ENCODE results near the gene CARD9.

The CARD9 gene, protein sequence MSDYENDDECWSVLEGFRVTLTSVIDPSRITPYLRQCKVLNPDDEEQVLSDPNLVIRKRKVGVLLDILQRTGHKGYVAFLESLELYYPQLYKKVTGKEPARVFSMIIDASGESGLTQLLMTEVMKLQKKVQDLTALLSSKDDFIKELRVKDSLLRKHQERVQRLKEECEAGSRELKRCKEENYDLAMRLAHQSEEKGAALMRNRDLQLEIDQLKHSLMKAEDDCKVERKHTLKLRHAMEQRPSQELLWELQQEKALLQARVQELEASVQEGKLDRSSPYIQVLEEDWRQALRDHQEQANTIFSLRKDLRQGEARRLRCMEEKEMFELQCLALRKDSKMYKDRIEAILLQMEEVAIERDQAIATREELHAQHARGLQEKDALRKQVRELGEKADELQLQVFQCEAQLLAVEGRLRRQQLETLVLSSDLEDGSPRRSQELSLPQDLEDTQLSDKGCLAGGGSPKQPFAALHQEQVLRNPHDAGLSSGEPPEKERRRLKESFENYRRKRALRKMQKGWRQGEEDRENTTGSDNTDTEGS

DNA sequence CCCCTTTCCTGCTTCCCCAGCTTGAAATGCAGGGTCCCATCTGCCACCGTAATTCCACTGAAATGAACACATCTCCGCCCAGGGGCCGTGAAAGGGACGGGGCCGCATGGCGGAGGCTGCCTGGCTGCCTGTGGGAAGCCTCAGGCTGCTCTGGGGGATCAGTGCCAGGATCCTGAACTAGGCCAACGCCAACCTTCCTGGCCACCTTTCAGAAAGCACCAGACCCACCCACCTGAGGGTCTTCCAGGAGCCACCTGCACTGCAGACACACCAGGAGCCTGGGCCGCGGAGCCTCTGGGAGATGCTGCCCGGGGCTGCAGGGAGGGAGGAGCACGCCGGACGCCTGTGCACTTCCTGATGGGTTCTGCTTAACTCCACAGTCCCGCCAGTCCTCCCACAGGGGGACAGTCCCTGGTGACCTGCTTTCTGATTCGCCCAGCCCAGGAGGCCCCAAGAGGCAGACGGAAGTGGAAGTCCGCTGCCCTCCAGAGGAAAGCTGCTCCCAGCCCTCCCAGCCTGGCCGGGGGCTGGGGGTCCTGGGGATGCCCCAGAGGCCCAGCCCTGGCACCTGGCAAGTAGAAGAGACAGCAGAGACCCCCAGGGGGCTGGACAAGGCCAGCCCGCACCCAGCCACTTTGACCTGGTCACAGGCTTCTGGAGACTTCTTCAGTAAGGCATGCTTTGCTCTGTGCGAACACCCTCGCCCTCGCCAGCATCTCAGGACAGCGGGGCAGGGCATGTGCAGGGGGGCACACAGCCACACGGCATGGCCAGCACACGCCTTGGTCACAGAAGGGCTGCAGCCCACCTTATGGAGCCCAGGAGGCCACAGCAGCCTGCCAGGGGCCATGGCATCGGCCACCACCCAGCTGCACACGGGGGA, at the start of gene CARD9:
TSS of gene CARD9 (minus strand) at position 370 of the 883 bp plus-strand sequence. CDS start 1,591 bp downstream, outside the sequence.
- Histone ChIP-seq H3K9me3 (ENCODE audit: low read length) (no peaks in the 10 kb centered on the region), H3K27me3 (ENCODE audit: insufficient read depth, low read length) (peaks cover 10% of the 10 kb centered on the region; the same call in 1 of the 2 replicates), H4K20me1 (ENCODE audit: insufficient read depth, low read length) (no peaks in the 10 kb centered on the region), H3K9me2 (ENCODE audit: low read depth, low read length) (no peaks in the 10 kb centered on the region), H3K36me3 (ENCODE audit: insufficient read depth, low read length) (peaks cover 30% of the 10 kb centered on the region), H2AFZ (ENCODE audit: low read length) (no peak within 1 kb of the TSS), H3K4me1 (ENCODE audit: insufficient read depth, low read length, severe bottlenecking) (no peaks in the 10 kb centered on the region), H3K9ac (ENCODE audit: low read length) (no peak within 1 kb of the TSS), H3K27ac (ENCODE audit: low read depth, low read length, poor library complexity, severe bottlenecking) (no peak within 1 kb of the TSS), H3K4me2 (ENCODE audit: low read length) (no peak within 1 kb of the TSS), H3K4me3 (ENCODE audit: low read depth, low read length, poor library complexity, severe bottlenecking) (no peak within 1 kb of the TSS), H3F3A (ENCODE audit: insufficient read depth, low read length) (no peaks in the 10 kb centered on the region), H3K79me2 (ENCODE audit: insufficient read depth, low read length) (no peaks in the 10 kb centered on the region)
- no peak for TF ChIP-seq EZH2 (IDR thresholded peaks at IDR 0.05; ENCODE audit: borderline replicate concordance, low read length)
- TF ChIP-seq, protein P1, sequence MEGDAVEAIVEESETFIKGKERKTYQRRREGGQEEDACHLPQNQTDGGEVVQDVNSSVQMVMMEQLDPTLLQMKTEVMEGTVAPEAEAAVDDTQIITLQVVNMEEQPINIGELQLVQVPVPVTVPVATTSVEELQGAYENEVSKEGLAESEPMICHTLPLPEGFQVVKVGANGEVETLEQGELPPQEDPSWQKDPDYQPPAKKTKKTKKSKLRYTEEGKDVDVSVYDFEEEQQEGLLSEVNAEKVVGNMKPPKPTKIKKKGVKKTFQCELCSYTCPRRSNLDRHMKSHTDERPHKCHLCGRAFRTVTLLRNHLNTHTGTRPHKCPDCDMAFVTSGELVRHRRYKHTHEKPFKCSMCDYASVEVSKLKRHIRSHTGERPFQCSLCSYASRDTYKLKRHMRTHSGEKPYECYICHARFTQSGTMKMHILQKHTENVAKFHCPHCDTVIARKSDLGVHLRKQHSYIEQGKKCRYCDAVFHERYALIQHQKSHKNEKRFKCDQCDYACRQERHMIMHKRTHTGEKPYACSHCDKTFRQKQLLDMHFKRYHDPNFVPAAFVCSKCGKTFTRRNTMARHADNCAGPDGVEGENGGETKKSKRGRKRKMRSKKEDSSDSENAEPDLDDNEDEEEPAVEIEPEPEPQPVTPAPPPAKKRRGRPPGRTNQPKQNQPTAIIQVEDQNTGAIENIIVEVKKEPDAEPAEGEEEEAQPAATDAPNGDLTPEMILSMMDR (IDR thresholded peaks at IDR 0.05; ENCODE audit: low read length): no peak

DNA sequence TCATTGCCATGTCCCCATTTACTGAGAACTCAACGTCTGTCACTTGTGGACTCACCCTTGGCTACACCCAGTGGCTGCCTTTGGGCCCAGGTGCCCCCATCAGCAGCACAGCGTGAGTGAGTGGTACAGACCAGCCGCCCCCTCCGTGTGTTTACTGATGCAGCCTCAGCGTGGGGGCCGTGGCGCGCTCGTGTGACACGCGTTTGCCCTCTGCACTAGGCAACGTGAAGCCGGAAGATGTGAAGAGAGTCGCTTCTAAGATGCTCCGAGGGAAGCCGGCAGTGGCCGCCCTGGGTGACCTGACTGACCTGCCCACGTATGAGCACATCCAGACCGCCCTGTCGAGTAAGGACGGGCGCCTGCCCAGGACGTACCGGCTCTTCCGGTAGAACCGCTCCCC, 49.4 kb upstream of the CARD9 start:
- Histone ChIP-seq H3K79me2 (ENCODE audit: insufficient read depth, low read length) (no peaks in the 10 kb centered on the region), H3K9ac (ENCODE audit: low read length) (no peak overlapping the region), H3K9me2 (ENCODE audit: low read depth, low read length) (no peaks in the 10 kb centered on the region), H4K20me1 (ENCODE audit: insufficient read depth, low read length) (no peaks in the 10 kb centered on the region), H3F3A (ENCODE audit: insufficient read depth, low read length) (no peaks in the 10 kb centered on the region), H3K9me3 (ENCODE audit: low read length) (no peaks in the 10 kb centered on the region), H3K4me3 (ENCODE audit: low read depth, low read length, poor library complexity, severe bottlenecking) (no peak overlapping the region), H3K4me2 (ENCODE audit: low read length) (no peak overlapping the region), H3K27ac (ENCODE audit: low read depth, low read length, poor library complexity, severe bottlenecking) (no peak overlapping the region), H3K27me3 (ENCODE audit: insufficient read depth, low read length) (no peaks in the 10 kb centered on the region), H3K4me1 (ENCODE audit: insufficient read depth, low read length, severe bottlenecking) (no peaks in the 10 kb centered on the region), H2AFZ (ENCODE audit: low read length) (no peak overlapping the region), H3K36me3 (ENCODE audit: insufficient read depth, low read length) (peaks cover 70% of the 10 kb centered on the region)
- TF ChIP-seq EZH2 (IDR thresholded peaks at IDR 0.05; ENCODE audit: borderline replicate concordance, low read length): no peak
- TF ChIP-seq, protein P1 (IDR thresholded peaks at IDR 0.05; ENCODE audit: low read length): no peak

DNA sequence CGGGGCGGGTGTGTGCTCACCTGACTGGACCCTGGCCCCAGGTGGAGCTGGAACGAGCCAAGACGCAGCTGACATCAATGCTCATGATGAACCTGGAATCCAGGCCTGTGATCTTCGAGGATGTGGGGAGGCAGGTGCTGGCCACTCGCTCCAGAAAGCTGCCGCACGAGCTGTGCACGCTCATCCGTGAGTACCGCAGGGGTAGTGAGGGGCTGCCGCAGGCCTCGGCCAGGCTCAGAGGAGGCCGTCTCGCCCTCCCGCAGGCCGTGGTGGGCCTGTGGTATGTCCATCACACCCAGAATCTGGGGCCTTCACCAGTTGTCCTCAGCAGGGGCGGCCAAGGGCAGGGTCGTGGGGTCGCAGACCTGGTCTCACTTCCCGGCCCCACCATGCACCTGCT, 48.3 kb upstream of the CARD9 start:
- Histone ChIP-seq H3K79me2 (ENCODE audit: insufficient read depth, low read length) (no peaks in the 10 kb centered on the region), H3K27ac (ENCODE audit: low read depth, low read length, poor library complexity, severe bottlenecking) (no peak overlapping the region)
- TF ChIP-seq EZH2 (IDR thresholded peaks at IDR 0.05; ENCODE audit: borderline replicate concordance, low read length): no peak
- TF ChIP-seq, protein P1 (IDR thresholded peaks at IDR 0.05; ENCODE audit: low read length): no peak

More for the DNA sequence above, 48.3 kb upstream of the CARD9 start:
- H3K4me1 ChIP-seq (ENCODE audit: insufficient read depth, low read length, severe bottlenecking): no peaks in the 10 kb centered on the region
- no peak overlapping the region for H3K4me3 ChIP-seq (ENCODE audit: low read depth, low read length, poor library complexity, severe bottlenecking)
- no peak overlapping the region for H2AFZ ChIP-seq (ENCODE audit: low read length)
- no peak overlapping the region for H3K9ac ChIP-seq (ENCODE audit: low read length)
- H3K27me3 ChIP-seq (ENCODE audit: insufficient read depth, low read length): no peaks in the 10 kb centered on the region
- H3K9me3 ChIP-seq (ENCODE audit: low read length): no peaks in the 10 kb centered on the region
- H3K9me2 ChIP-seq (ENCODE audit: low read depth, low read length): no peaks in the 10 kb centered on the region
- no peaks in the 10 kb centered on the region for H3F3A ChIP-seq (ENCODE audit: insufficient read depth, low read length)
- no peak overlapping the region for H3K4me2 ChIP-seq (ENCODE audit: low read length)
- peaks cover 77% of the 10 kb centered on the region for H3K36me3 ChIP-seq (ENCODE audit: insufficient read depth, low read length)
- H4K20me1 ChIP-seq (ENCODE audit: insufficient read depth, low read length): no peaks in the 10 kb centered on the region

All from OCI-LY1 (cell line).